ENCODE data around the gene ELAPOR1.

The ELAPOR1 gene

DNA sequence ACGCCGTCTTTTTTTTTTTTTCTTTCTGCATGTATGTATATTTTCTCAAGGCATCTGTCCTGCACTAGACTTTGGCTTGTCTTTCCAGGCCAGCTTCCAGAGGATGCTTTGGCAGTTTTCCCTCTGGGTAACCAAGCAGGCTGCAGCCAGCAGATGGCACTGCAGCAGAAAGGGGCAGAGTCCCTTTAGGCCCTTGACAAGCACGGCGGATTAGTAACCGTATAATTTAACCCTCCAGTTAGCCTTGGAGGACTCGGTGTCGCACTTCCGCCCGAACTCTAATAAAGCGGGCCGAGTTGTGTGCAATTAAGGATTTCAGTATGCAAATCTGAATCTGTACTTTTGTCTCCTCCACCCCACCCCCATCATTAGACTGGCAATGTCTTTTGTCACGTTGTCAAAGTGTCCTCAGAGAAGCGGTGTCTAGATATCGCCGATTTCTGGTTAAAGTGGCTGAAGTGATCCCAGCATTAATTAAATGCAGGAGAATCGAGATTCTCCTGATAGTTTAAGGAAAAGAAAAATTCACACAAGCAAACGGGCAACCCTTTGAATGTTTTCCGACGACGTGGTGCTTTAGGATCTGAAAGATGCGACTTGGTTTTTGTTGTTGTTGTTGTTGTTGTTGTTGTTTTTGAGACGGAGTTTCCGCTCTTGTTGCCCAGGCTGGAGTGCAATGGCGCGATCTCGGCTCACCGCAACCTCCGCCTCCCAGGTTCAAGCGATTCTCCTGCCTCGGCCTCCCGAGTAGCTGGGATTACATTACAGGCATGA, 24.5 kb upstream of the ELAPOR1 start:
- TF ChIP-seq CTCF (IDR thresholded peaks at IDR 0.05; ENCODE audit: borderline replicate concordance, insufficient read depth, low read depth, low read length) = peak; percentile 46; the same call in 1 of the 2 replicates
- no peak overlapping the region for H3K4me3 ChIP-seq (ENCODE audit: low read depth, low read length)

DNA sequence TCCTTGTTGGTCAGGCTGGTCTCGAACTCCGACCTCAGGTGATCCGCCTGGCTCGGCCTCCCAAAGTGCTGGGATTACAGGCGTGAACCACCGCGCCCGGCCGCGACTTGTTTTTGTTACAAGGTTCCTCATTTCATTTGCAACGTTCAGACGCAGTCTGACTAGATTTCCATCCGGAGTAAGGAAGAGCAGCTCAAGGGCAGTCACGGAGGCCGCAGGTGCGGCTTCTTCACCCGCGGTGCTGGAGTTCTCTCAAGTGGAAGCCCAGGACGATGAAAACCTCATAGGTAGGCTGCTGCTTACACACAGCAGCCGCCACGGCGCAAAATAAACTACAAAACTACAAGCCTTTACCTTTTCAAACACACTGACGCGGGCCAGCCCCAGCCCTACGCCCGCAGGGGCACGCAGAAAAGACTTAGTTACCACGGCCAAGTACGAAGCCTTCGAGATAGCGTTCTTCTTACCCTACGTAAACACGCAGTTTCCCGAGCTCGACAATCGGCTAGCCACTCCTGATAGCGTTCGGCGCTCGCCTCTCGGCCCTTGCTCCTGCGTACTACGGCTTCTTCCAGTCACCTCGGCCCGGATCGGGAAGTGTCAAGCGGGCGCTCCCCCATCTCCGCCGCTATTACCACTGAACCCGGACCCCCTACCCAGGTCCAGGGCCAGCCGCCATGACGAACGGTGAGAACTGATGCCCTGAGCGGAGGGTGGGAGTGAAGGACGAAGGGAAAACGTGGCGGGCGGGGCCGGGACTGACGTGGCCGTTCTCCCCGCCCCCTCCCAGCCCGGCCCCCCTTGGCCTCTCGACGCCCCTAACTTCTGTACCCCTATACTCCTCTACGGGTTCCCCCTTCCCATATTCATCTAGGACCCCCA, 23.5 kb upstream of the ELAPOR1 start, which contains the start of gene TMEM167B:
Gene TMEM167B (plus strand): TSS at position 569 of the 882 bp plus-strand sequence. CDS start 109 bp downstream, at position 678.
- peak within 1 kb of the TSS; percentile 81 for H3K4me3 ChIP-seq (ENCODE audit: low read depth, low read length)
- no peak for TF ChIP-seq CTCF (IDR thresholded peaks at IDR 0.05; ENCODE audit: borderline replicate concordance, insufficient read depth, low read depth, low read length)

- H3K4me3 ChIP-seq (ENCODE audit: low read depth, low read length) = peak overlapping the region; percentile 81
- no peak for TF ChIP-seq CTCF (IDR thresholded peaks at IDR 0.05; ENCODE audit: borderline replicate concordance, insufficient read depth, low read depth, low read length)
Observed at GRCh38 chr1:109091078-109091838, 22.7 kb upstream of the ELAPOR1 start.

DNA sequence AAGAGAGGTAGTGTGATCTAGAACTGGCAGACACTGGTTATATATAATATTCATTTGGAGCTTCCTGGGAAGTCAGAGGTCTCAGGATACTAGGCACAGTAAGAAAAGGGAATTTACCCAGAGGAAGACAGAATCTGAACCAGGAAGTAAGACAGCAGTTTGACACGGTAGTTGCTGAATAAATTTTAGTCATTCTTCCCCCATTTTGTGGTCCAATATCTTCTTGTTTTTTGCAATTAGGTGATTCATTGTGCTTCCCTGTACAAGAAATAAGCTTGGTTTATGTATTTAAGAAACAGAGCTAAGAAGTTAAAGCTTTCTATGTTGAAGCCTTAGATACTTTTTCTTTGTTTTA, 22.1 kb upstream of the ELAPOR1 start:
- TF ChIP-seq CTCF (IDR thresholded peaks at IDR 0.05; ENCODE audit: borderline replicate concordance, insufficient read depth, low read depth, low read length) = no peak
- peak overlapping the region; percentile 81 for H3K4me3 ChIP-seq (ENCODE audit: low read depth, low read length)

GRCh38 chr1:109094377-109094803, 19.5 kb upstream of the ELAPOR1 start:
- no peak for TF ChIP-seq CTCF (IDR thresholded peaks at IDR 0.05; ENCODE audit: borderline replicate concordance, insufficient read depth, low read depth, low read length)
- no peak overlapping the region for H3K4me3 ChIP-seq (ENCODE audit: low read depth, low read length)

- no peak overlapping the region for H3K4me3 ChIP-seq (ENCODE audit: low read depth, low read length)
- TF ChIP-seq CTCF (IDR thresholded peaks at IDR 0.05; ENCODE audit: borderline replicate concordance, insufficient read depth, low read depth, low read length) = no peak
Observed at GRCh38 chr1:109094871-109095270, 19.0 kb upstream of the ELAPOR1 start.

All from GM12875 (cell line).